Activated CD8-positive, alpha-beta memory T cell treated with anti-CD3 and anti-CD28 coated beads for 24 hours (primary cell): ENCODE measurements around the gene EPGN.

ENCODE experiments used
- DNase-seq: peaks from one replicate; pipeline ENCODE4 v3.0.0-alpha.2; 2020

Gene EPGN

GRCh38 chr4:74344031-74344430, 35.8 kb downstream of the EPGN start:
- DNase-seq = no peak

- DNase-seq = no peak
These were observed 45.6 kb downstream of the EPGN start for GRCh38 chr4:74353858-74354257.

DNA sequence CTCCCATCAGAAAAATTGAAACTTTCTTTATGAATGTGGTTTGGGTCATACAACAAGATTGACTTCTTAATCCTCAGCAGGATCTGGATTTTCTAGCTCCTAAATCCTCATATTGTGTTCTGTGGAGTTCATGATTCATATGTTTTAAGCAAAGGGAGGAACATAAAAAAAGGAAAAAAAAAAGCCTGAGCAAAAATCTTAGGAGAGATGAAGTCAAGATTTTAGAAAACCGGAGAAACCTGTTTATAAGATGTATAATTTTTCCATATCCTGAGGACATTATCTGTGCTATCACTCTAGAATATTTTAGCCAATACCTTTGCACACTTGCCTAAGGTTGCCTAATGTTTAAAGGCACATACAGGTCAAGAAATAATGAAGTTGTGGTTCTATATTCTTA, 49.7 kb downstream of the EPGN start:
- no peak for DNase-seq

DNA sequence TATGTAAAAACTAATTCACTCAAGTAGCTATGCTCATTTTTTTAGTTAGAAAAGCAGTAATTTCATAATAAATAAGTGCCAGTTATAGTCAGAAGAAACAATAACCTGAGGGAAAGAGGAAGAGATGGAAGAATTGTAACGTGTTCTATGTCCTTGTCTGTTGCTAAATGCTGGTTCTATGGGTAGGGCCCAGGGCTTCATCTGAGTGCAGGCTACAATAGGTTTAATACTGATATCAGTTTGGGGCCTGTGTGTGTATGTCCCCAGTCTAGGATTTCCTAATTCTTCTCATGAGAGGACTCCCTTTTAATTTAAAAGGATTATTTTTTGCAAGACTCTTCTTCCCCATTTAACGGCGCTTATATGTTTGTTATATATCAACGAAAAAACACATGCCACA, 53.4 kb downstream of the EPGN start:
- DNase-seq = no peak

- no peak for DNase-seq
These were observed 54.1 kb downstream of the EPGN start for GRCh38 chr4:74362347-74362746.

- no peak for DNase-seq
These were observed 56.0 kb downstream of the EPGN start for GRCh38 chr4:74364256-74364651.

DNA sequence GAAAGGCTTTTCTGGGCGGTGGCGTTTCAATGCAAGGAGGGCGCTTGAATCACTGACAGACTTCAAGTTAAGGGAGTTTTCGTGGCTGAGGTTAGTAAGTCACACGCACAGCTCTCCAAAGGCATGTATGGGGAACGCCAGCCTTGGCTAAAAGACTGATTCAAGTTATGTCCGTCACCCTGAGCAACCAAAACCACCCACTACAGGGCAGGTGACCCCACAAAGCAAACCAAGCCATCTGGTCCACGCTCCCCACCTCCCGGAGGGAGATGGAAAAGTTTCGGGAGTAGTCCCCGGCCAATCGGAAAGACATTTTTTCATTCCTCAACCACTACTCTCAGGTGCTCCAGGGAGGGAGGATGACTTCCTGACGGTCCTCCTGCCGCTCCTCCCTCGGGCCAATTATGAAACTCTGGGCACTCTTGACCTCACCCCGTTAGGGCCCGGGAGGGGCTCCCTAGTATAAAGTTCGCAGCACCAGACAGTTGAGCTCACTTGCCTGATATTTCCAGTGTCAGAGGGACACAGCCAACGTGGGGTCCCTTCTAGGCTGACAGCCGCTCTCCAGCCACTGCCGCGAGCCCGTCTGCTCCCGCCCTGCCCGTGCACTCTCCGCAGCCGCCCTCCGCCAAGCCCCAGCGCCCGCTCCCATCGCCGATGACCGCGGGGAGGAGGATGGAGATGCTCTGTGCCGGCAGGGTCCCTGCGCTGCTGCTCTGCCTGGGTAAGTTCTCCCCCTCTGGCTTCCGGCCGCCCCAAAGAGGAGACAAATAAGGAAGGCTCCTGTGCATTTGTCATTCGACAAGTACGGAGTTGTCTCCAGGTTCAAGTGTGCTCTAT, 56.6 kb downstream of the EPGN start, which contains the start of gene EREG:
EREG (plus strand) TSS at position 494 of the 840 bp plus-strand sequence; CDS start at position 658, 164 bp downstream.
- DNase-seq = peak; percentile 59

GRCh38 chr4:74365761-74366160, 57.5 kb downstream of the EPGN start:
- no peak for DNase-seq
